22Rv1 (cell line): ENCODE results near the gene VIP.

Source experiments
- CTCF ChIP-seq: fragments of 450-650 bp; IDR thresholded peaks from 2 replicates; pipeline ENCODE4 v1.5.1; 2017; ENCODE audit warnings: mild to moderate bottlenecking
- ZFX ChIP-seq: fragments of 450-650 bp; IDR thresholded peaks from 2 replicates; pipeline ENCODE4 v1.6.1; 2017; ENCODE audit warnings: antibody characterized with exemption, borderline replicate concordance

GRCh38 chr6:152701863-152702401 is 48.7 kb upstream of the VIP start:
- TF ChIP-seq CTCF (no peak), ZFX (no peak)
